Endothelial cell (in vitro differentiated cells): ENCODE measurements around the gene THRAP3. TPM values are rescaled to one million over a fixed set of nuclear protein-coding genes. Genes with fewer than 3 reads are reported as not detected.
A peak's percentile ranks its signal among the peaks of the same experiment; 100 is the strongest.
"Not testable (repeated sequence)": the region's sequence is repeated elsewhere in the genome, so short reads cannot be mapped to it uniquely, and the experiment has no call there.

ENCODE experiments used
- DNase-seq: peaks from one replicate; pipeline ENCODE4 v3.0.0; 2021; ENCODE audit warnings: low spot score
- H3K27ac Mint-ChIP-seq: one replicate; pipeline ENCODE4 v1.8.0; 2021; ENCODE audit warnings: mixed read lengths, inconsistent platforms; ENCODE audit not compliant: unreplicated experiment
- H3K27me3 Mint-ChIP-seq: one replicate; pipeline ENCODE4 v1.8.0; 2021; ENCODE audit warnings: mild to moderate bottlenecking, moderate library complexity, mixed read lengths, inconsistent platforms; ENCODE audit not compliant: unreplicated experiment
- H3K36me3 Mint-ChIP-seq: one replicate; pipeline ENCODE4 v1.8.0; 2021; ENCODE audit warnings: mild to moderate bottlenecking, low read depth, mixed read lengths, inconsistent platforms; ENCODE audit not compliant: unreplicated experiment
- H3K4me1 Mint-ChIP-seq: one replicate; pipeline ENCODE4 v1.8.0; 2021; ENCODE audit warnings: mild to moderate bottlenecking, mixed read lengths, inconsistent platforms; ENCODE audit not compliant: unreplicated experiment
- H3K4me3 Mint-ChIP-seq: one replicate; pipeline ENCODE4 v1.8.0; 2021; ENCODE audit warnings: mild to moderate bottlenecking, mixed read lengths, inconsistent platforms; ENCODE audit not compliant: unreplicated experiment
- H3K9me3 Mint-ChIP-seq: one replicate; pipeline ENCODE4 v1.8.0; 2021; ENCODE audit warnings: mixed read lengths, inconsistent platforms; ENCODE audit not compliant: unreplicated experiment
- CTCF ChIP-seq: fragments of 200-600 bp; sonication (generic); IDR thresholded peaks from one replicate; pipeline ENCODE4 v1.5.0; 2021; ENCODE audit warnings: antibody characterized with exemption; ENCODE audit not compliant: unreplicated experiment
- total RNA-seq: library from RNA; stranded (reverse); fragmentation: NEBNext Ultra II Directional; extraction: Animal tissue kit (Norgen Biotek cat#: 25700); gene quantifications from one replicate; pipeline ENCODE4 v1.2.1, GENCODE V29; 2021; ENCODE audit not compliant: unreplicated experiment

THRAP3 gene
- total RNA-seq, 1 donor from 2014 or later = 129 TPM

DNA sequence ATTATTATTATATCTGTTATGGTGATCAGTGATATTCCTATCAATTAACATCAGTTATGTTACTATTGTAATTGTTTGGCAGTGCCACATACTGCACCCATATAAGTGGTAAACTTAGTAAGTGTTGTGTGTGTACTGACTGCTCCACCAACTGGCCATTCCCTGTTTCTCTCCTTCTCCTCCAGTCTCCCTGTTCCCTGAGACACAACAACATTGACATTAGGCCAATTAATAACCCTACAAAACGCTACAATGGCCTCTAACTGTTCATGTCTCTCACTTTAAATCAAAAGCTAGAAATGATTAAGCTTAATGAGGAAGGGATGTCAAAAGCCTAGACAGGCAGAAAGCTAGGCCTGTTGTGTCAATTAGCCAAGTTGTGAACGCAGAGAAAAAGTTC lies 6.6 kb upstream of the THRAP3 start:
- no peak for TF ChIP-seq CTCF
- Mint-ChIP-seq H3K27ac (no peak overlapping the region), H3K27me3 (peaks cover 2% of the 10 kb centered on the region), H3K4me1 (peaks cover 7% of the 10 kb centered on the region), H3K9me3 (no peaks in the 10 kb centered on the region), H3K4me3 (no peak overlapping the region), H3K36me3 (no peaks in the 10 kb centered on the region)
- no peak for DNase-seq

DNA sequence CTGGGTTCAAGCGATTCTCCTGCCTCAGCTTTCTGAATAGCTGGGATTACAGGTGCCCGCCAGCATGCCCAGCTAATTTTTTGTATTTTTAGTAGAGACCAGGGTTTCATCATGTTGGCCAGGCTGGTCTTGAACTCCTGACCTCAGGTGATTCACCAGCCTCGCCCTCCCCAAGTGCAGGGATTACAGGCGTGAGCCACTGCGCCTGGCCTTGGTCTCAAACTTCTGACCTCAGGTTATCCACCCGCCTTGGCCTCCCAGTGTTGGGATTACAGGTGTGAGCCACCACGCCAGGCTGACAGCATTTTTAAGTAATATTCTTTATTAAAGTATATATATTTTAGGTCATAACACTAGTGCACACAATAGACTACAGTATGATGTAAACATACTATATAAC lies 2.3 kb upstream of the THRAP3 start:
- Mint-ChIP-seq H3K36me3 (peaks cover 10% of the 10 kb centered on the region), H3K27me3 (peaks cover 11% of the 10 kb centered on the region), H3K4me1 (peaks cover 29% of the 10 kb centered on the region)
- H3K27ac Mint-ChIP-seq, H3K4me3 Mint-ChIP-seq, DNase-seq, H3K9me3 Mint-ChIP-seq: not testable (repeated sequence)

DNA sequence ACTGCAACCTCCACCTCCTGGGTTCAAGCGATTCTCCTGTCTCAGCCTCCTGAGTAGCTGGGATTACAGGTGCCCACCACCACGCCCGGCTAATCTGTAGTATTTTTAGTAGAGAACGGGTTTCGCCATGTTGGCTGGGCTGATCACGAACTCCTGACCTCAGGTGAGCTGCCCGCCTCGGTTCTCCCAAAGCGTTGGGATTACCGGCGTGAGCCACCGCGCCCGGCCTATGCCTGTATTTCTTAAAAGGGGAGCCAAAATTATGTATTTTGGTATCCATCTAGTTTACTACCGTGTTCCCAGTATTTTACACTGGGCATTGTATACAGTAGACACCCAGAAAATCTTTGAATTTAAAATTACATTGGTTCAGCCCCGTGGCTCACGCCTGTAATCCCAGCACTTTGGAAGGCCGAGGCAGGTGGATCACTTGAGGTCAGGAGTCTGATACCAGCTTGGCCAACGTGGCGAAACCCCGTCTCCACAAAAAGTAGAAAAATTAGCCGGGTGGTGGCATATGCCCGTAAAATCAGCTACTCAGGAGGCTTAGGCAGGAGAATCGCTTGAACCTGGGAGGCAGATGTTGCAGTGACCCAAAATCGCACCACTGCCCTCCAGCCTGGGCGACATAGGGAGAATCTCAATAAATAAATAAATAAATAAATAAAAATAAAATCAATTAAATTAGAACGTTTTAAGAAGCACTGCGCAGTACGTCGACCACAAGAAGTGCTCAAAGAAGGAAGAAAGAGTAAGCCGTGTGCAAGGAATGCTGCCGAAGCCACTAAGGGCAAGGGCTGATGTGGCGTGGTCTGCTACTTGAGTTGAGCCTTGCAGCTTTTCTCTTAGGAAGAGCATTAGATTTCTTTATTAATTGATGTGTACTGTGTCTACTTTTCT lies 1.5 kb upstream of the THRAP3 start:
- H3K27me3 Mint-ChIP-seq = peaks cover 10% of the 10 kb centered on the region
- peak overlapping the region; percentile 99 for H3K4me3 Mint-ChIP-seq
- H3K27ac Mint-ChIP-seq = peak overlapping the region; percentile 97
- H3K9me3 Mint-ChIP-seq = no peaks in the 10 kb centered on the region
- H3K4me1 Mint-ChIP-seq = peaks cover 33% of the 10 kb centered on the region
- H3K36me3 Mint-ChIP-seq = peaks cover 15% of the 10 kb centered on the region
- no peak for TF ChIP-seq CTCF
- DNase-seq = no peak

DNA sequence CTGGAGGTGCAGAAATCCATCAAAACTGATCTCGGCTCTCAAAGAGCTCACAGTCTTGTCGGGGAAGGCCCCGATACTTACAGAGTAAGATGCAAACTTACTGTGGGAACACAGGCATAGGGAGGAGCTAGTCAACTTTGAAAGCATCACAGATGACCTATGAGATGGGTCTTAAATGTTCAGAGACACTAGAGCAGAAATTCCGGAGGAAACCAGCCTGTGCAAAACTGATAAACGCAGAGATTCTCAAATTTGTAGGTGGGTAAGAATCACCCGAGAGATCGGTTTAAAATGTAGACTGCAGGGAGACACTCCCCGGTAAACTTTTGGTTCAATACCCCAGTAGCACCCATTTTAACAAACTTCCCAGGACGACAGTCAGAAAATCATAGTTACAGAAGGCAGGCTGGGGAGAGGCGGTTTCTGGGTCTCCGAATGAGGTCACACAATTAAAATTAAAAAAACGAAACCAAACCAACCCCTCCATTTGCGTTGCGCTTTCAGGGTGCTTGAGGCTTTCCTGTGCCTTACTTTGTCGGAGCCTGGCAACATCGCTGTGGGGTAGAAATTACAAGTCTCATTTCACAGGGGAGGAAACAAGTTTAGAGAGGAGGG lies 755 bp upstream of the THRAP3 start:
- no peak for DNase-seq
- Mint-ChIP-seq H3K4me3 (peak overlapping the region; percentile 99), H3K27me3 (peaks cover 9% of the 10 kb centered on the region), H3K4me1 (peaks cover 33% of the 10 kb centered on the region), H3K27ac (peak overlapping the region; percentile 97), H3K36me3 (peaks cover 15% of the 10 kb centered on the region), H3K9me3 (no peaks in the 10 kb centered on the region)
- no peak for TF ChIP-seq CTCF

DNA sequence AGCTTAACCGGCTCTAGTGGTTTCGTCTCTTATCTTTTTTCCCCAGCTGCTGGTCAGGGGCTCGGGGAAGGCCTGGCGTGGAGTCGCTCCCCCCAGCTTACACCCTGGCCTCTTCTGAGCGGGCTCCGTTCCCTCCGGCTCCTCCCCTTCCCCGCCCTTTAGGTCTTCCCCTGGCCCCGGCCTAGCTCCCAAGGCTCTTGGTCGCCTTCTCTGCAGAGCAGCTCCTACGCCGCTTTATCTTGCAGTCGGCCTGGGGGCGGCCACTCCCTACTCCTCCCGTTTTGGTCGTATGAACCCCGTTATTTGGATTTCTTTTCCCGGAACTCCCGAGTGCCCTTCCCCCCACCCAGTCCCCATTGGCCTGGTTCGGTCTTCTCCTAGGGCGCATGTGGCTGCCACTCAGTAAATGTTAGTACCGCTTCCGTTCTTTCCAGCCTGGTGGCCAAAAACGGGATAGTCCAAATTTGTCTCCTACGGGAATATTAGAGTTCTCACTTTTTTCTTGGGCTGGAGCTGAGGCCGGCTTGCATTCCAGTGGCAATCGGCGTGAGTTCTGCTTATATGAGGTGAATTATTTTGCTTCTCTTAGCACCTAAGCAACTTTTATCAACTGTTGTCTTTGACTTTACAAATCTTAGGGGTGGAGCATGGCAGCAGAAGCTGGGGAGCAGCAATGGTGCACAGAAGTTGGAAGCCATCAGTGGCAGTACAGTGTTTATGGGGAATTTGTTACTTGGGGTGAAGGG lies 467 bp downstream of the THRAP3 start:
- H3K4me1 Mint-ChIP-seq = peaks cover 33% of the 10 kb centered on the region
- H3K36me3 Mint-ChIP-seq = peaks cover 15% of the 10 kb centered on the region
- peak overlapping the region; percentile 97 for H3K27ac Mint-ChIP-seq

More for the DNA sequence above, 467 bp downstream of the THRAP3 start:
- H3K9me3 Mint-ChIP-seq = no peaks in the 10 kb centered on the region
- peak; percentile 89 for TF ChIP-seq CTCF
- peaks cover 9% of the 10 kb centered on the region for H3K27me3 Mint-ChIP-seq
- peak; percentile 77 for DNase-seq
- H3K4me3 Mint-ChIP-seq = peak overlapping the region; percentile 99
